HG02623 (cell line): ENCODE measurements around the gene POLN.

Experiments
- ATAC-seq: cut with Tn5 transposase; IDR thresholded peaks from one replicate; pipeline ENCODE4 v1.9.1; 2021; ENCODE audit warnings: moderate library complexity; ENCODE audit not compliant: unreplicated experiment

POLN gene

DNA sequence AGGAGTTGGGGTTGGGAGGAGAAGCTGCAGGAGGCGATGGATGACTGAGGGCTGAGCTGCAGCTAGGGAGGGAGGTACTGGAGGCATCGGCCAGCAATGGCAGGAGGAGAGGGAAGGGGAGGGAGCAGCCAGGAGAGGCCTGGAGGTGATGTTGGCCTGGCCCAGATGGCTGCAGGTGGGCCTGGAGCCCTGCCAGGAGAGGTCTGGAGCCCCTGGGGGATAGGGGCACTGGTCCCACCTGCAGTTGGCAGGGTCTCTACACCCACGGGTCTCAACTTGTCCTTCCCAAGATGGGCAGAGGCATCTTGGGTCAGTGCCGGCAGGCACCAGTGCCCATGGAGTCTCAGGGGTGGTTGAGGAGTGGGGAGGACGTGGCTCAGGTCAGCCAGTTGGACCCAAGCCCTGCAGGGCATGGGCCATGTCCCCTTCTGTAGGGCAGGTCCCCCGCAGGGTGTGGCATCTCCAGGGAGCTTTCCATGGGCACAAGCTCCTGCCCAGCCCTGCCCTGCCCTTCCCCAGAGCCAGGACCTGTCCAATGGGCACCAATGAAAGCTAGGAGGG lies 22.6 kb upstream of the POLN start:
- ATAC-seq, result no peak

DNA sequence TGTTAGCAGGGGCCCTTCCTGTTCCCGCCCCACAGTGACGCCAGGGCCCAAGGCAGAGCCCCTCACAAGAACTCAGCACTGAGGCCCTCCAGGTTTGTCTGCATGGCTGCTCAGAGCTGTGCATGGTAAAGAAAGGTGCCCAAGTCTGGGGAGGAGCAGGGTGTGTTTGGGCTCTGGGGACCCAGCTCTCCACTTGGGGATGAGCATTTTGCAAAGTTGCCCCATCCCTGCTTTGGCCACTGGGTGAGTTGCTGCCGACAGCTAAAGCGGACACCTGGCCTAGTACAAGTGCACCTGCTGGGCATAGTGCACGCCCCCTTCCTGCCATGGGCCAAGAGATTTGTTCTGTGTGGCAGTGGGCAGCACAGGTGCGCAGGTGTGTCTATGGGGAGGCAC lies 22.0 kb upstream of the POLN start:
- no peak for ATAC-seq

DNA sequence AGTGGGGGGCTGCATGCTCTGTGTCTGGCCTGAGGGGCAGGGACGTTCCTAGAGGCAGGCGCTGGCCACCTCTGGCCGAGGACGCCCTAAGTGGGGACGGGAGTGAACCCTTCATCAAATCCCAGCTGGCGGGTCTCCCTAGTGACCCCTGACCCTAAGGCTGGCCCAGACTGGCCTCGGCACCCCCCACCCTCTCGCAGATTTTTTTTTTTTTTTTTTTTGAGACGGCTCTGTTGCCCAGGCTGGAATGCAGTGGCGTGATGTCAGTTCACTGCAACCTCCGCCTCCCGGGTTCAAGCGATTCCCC lies 21.0 kb upstream of the POLN start:
- ATAC-seq, result no peak

DNA sequence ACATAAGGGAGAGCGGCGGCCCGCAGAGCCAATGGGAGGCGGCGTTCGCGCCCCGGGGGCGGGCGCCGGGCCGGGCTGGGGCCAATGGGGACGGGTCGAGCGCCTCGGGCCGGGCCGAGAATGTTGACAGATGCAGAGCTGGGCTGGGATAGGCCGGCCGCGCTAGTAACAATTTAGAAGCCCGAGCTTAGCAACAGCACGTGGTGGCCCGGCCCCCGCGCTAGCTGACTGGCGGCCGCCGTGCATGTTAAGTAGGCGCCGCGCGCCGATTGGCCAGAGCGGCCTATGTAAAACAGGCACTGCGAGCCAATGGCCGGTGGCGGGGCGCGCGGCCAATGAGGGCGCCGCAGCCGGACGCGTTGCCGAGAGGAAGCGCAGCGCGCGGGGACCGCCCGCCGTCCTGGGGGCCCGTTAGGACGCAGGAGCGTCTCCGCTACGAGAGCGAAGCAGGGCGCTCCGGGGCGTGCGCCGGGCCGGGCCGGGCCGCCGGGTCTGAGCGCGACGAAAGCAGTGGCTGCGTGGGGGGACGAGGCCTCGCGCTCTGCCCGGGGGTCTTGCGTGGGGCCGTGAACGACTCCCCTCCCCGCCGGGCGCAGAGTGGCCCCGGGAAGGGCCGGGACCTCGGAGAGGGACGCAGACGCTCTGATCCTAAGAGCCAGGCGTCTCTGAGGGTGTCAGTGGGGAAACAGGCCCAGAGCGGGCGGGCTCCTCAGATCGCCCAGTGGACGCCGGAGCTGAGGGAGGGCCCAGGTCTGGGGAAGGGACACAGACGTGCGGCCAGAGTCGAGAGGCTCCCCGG lies 20.4 kb upstream of the POLN start:
- ATAC-seq, result peak; percentile 91

DNA sequence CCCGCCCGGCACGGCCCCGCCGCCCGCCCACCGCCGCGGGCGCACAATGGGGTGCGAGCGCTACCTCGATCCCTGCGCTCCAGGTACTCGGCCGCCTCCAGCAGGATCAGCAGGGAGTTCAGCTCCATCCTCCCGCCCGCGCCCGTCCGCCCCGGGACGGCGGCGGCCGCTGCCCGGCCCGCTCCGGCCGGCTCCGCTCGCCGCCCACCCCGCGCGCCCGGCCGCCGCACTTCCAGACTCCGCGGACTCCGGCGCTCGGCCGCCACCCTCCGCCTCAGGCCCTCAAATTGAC lies 19.9 kb upstream of the POLN start, which contains the start of gene MXD4:
MXD4 (minus strand) TSS at position 257 of the 292 bp plus-strand sequence; CDS start at position 128, 129 bp downstream.
- ATAC-seq, result no peak

DNA sequence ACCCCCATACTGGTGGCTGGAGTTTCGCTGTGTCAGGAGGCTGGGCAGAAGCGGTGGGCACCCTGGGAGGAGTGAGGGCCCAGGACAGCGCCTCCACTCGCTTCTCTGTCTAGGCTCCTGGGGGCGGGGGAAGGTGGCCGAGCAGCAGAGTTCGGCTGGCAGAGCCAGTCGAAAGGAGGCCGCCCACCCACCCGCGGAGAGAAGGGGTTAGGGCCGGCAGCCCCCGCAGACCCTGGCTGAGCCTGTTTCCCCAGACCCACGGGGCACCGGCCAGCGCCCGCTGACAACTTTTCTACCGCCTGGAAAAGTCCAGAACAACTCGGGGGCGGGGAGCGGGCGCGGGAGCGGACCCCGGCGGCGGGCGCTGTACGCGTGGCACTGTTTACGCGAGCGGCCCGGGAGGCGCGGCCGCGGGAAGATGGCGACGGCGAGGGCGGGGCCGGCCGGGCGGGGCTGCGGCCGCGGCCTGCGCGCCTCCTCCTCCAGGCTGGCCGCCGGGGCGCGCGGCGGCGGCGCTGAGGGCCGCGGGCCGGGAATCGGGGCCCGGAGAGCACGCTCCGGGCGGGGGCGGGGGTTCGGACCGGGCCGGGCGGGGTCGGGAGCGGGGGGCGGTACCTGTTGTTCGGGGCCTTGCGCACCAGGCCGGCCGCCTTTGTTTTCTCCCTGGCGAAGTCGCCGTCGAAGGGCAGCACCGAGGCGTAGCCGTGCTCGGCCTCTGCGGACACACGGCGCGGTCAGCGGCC lies 19.4 kb upstream of the POLN start:
- peak; percentile 13 for ATAC-seq

DNA sequence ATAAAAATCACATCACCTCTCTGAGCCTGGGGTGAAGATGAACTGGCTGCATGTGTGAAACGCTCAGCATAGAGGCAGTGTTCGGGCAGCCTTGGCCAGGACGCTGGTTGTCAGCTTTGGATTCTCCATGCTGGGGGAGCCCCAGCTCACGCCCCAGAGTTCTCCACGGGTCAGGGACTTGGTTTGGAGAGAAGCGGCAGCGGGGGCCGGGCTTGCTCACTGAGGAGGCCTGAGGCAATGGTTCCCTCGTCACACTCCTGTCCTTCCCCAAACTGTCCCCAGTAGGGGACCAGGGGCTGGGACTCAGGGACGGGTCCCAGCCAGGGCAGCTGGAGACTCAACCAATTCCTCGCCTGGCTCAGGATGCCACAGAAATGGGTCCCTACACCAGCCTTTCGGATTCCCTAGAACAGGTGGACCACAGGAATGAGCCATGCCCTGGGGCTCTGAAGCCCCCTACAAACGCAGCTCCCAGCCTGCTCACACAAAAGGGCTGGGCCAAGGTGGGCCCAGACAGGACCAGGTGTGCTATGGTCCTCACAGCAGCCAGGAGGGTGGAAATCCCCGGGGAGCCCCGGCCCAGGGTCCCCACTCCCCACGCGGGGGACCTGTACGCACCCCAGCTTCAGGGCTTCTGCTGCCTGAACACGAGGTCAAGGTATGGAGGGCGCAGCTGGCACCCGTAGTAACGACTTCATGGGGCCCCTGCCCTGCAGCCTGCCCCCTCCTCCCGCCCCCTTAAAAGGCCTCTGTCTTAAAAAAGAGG lies 18.6 kb upstream of the POLN start:
- no peak for ATAC-seq

DNA sequence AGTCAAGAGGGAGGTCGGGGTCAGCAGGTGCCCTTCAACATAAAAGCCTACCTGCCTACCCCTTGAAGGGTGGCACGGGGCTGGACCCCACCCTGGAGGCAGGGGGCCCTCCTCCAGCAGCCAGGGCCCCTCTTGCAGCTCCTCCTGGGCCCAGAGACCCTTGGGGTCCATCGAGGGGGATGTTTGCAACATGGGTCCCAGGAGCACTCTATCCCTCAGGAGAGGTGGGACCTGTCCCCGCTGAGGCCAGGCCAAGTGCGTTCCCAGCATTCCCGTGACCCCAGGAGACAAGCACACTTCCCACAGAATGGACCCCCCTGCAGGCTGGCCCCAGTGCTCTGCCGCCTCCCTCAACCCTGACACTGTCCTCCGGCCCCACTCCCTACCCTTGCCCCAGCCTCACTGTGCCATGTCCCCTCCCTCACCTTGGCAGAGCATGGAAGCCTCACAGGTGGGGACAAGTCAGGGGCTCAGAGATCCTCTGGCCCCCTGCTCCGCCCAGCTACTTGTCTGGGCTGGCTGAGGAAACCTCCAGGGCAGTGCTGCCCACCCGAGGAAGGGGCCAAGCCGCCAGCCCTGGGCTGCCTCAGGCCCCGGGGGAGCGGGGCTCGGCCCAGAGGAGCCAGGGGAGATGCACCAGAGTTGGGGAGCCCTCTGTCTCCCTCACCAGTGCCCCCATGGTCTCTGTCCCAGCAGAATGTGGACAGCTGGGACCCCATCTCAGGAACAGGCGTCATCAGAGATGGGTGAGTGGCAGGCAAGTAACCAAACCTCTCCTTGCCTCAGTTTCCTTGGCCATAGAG lies 17.8 kb upstream of the POLN start:
- no peak for ATAC-seq

DNA sequence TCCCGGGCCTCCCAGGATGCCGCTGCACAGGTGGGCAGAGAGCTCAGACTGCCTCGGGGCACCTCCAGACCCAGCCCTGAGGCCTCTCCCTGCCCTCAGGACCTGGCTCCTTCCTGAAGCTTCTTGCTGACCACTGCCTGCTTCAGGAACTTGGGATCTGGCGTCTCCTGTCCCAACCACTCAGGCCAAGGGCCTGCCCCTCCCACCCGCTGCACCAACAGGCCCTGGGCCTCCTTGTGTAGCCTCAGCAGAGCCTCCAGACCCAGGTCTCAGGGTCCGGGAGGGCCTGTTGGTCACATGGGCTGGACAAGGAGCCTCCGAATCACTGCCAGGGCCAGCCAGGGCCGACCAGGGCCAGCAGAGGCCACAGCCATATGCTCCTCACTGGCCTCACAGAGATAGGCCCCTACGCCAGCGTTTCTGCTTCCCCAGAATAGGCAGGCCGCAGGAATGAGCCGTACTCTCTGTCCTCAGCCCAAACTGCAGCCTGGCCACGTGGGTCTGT lies 17.2 kb upstream of the POLN start:
- ATAC-seq, result no peak

DNA sequence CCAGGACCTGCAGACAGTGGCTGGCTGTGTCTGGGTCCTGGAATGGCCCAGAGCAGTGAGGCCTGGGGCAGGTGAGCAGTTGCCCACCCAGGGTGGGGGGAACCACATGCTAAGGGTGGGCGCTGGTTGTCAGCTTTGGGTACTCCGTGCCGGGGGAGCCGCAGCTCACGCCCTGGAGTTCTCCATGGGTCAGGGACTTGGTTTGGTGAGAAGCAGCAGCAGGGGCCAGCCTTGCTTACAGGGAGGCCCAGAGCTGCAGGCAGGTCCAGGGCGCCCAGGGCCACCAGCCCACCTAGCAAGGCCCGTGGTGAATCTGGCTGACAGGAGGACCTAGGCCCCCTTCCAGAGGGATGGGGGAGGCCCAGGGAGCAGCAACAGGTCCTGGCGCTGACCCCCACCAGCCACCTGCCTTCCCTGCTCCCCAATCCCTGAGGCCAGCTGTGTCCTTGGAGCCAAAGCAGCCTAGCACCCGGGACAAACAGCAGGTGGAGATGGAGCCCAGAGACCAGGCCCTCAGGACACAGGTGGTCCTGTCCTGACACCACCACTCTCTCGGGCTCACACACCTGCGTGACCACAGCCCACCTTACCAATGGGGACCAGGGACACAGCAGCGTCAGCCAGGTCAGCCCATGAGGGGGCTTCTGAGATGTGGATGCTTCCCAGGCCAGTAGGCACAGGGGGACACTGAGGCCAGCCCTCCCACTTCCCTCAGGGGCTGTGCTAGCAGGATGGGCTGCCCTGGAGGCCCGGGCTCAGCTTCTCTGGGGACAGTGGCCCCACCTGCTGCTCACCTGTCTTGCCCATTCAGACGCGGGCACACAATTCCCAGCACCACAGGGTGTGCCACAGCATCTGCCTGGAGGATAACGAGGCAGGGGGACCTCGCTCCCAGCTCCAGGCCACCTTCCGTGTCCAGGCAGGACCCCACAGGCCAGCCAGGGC lies 16.4 kb upstream of the POLN start:
- no peak for ATAC-seq

DNA sequence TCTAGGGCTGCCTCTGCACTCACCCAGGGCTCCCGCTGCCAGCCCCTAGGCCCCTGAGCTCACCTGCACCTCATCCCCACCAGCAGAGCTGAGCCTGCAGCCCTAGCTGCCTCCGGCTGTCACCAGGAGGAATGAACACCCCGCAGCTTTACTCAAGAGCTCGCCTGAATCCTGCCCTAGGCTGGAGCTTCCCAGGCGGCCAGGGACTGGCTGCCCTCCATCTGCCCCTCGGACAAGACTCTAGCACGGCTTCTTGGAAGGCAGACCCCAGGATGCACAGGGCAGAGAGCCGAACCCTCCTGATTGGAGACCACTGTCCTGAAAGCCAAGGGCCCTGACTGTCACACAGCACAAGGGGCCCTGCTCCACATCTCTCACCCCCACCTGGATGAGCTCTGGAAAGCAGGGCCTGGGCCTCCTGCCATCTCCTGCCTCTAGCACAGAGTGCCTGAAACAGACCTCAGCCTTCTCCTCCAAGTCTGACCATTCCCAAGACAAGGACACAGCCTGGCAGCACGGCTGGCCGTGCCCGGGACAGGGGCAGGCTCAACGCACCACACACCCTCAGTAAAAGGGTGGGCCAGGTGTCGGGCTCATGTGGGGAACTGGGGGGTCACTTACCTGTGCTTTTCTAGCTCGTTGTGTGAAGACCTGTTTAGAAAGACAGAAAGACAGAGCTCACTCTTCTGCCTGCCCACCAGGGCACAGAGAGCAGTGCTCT lies 15.6 kb upstream of the POLN start:
- no peak for ATAC-seq

DNA sequence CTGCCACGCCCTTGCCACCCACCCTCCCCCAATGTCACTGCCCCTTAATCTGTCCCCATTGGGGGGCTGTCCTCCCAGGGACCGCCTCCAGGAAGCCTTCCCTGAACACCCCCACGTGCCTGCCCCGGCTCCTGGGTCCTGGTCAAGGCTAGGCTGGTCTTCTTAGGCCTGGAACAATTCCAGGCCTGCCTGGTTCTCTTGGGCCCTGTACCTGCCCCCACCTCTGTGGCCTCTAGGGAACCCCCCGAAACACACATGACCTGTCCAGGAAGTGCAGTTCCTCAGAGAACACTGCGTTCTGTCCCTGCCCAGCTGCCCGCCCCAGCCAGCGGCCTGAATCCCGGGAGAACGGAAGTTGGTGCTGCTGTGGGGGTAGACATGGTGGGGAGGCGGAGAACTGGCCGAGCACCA lies 14.9 kb upstream of the POLN start:
- no peak for ATAC-seq

DNA sequence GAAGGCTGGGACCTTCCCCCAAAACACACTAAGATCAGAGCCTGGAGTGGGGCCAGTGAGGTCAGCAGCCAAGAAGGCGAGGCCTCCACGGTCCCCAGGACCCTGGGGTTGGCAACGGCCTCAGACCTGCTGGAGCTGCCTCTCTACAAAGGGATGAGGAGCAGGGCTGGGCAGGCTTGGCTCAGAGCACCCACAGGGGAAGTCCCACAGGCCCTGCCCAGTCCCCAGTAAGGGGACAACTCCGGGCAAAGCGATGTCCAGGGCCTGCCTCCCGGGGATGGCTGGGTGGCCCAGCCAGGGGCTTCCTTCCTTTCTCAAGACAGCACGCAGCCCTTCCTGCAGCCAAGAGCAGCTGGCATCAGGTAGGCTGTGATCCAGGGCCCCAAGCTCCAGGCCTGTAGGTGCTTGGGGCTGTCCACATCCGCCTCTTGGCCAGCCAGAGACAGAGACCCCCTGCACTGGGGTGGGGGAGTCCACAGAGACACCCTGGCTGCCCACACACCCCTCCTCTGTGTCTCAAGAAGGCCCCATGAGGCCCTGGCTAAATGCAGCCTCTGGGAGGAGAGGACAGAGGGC lies 14.3 kb upstream of the POLN start:
- ATAC-seq, result no peak

DNA sequence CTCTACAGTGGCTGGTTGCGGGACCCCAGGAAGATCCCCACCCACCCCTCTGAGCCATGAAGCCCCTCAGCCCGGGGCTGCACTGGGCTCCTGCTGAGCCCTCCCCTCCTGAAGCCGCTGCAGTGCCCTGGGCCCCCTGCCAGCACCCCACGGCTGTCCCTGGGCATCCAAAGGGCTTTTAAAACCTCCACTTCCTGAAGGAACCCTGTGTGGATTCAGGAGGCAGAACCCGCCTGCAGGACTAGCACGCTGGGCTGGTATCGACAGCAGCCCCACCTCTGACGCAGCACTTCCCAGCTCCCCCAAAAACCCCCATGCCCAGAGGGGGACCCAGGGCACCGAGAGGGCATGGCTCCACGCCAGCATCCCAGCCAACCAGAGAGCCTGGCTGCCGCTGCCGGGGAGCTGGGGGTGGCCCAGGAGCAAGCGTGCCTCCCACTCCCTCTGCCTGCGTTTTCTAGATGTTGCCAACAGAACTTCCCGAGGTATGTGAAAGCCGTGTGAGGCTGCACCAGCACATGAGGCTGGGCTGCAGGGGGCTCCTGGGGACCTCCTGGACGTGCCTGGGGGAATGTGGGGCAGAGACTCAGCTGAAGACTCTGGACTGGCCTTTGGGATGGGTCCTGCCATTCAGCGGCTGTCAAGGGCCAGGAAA lies 13.7 kb upstream of the POLN start:
- no peak for ATAC-seq

DNA sequence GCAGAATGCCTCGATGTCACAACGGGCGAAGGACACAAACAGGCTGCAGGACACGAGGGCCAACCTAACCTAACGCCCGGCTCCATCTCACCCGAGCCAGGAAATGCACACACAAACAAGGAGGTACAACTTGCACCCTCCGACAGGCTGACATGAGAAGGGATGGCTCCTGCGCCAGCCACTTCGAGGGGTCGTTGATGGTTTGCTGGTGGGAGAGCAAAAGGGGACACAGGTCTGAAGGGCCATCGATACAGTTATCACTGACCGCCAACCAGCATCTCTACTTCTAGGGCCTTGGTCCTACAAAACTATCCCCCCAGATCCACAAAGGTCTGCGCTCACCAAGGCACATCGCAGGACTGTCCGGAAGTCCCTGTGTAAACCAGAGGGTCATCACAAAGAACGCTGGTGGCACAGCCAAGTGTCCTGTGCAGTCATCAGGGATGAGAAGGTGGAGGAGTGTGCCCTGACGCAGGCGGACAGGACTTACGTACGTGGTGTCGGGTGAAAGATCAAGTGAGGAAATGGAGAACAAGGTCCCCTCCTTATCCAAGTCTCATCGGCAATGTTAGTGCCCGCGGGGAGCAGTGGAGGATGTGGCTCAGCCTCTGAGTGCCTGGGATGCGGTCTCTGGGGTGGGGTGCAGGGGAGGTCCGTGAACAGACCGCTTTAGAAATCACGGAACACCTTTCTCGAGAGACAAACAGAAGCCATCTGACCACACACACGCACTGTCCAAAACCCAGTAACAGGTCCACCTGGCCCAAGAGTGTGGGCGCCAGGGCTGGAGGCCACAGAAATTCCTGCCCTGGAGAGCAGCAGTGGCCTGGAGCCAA lies 13.0 kb upstream of the POLN start:
- ATAC-seq, result no peak

DNA sequence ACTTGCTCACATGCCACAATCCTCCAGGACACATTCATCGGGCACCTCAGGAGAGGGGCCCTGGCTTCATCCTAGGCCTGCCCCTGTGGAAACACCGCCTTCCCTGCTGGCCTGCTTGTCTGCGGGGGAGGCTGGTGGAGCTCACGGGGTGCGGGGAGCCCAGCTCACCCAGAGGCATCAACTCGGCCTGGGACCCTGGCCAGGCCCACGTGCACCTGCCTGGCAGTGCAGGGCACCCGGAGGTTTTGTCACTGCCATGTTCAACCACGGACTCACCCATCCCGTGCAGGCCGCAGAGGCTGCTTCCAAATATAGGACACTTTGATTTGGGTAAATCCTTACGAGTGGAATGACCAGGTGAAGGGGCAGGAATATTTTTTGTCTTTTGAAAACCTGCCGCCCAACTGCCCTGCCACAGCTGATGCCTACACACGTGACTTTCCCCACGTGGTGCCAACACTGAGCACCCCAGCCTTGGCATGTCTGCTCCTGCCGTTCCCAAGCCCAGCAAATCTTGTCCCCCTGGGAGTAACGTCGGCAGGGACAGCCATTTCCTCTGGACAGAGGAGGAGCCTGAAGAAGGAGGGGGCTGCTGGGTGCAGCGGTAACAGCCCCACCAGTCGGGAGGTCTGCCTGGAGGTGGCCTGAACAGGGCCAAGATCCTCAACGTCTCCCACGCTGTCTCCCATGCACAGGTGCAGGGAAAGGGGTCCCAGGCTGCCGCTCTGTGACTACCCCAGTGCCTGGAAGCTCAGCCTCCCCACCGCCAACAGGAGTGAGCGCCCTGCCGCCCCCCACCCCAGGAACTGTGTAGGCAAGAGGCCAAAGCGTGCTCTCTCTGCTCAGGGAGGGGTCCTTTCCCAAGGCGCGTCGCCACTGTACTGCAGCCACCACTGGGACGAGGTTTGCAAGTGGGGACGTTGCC lies 11.5 kb upstream of the POLN start:
- ATAC-seq, result no peak
